Measurements from ENCODE around the gene FBXW11. TPM values are rescaled to one million over a fixed set of nuclear protein-coding genes. Genes with fewer than 3 reads are reported as not detected.

The FBXW11 gene
- total RNA-seq, 1 experiment from 2014 or later, result 85.3 TPM

DNA sequence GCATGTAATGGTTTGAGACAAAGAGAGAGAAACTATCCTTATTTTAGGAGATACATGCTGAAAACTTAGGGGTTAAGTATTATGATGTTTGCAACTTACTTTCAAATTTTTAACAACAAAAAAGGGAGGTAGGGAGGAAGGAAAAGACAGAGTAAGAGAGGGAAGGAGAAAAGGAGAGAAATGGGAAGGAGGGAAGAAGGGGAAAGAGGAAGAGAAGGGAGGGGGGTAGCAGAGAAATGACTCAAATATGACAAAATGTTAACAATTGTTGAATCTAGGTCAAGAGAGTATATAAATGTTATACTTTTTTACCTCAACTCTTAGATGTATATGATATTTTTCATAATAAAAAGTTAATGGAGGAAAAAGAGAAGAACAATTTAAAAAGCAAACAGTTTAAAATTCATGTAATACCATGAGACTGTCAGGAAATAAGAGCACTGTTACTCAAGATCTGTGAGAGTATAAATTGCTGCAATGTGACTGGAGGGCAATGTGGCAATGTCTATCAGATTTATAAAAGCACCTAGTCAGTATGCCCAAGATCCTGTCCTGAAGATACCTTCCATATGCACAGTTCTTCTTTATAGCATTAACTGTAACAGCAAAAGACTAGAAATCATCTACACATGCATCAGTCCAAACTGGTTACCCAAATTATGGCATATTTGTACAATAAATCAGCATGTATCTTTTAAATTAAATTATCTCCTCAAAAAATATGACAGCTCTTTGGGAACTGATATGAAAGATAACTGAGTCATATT, 16.3 kb downstream of the FBXW11 start:
- DNase-seq, result no peak
- Histone ChIP-seq H4K20me1 (ENCODE audit: control insufficient read depth, insufficient read depth, insufficient read length) (peaks cover 4% of the 10 kb centered on the region), H3K27ac (ENCODE audit: insufficient read length, low read depth, low read length) (no peak overlapping the region), H2BK5ac (ENCODE audit: insufficient read length, low read length) (no peak overlapping the region), H2BK20ac (ENCODE audit: low read depth, low read length, poor library complexity, severe bottlenecking) (no peak overlapping the region), H3K23ac (ENCODE audit: insufficient read length, low read depth, low read length) (no peak overlapping the region), H3K79me1 (ENCODE audit: insufficient read depth, low read depth, low read length, poor library complexity, severe bottlenecking) (no peaks in the 10 kb centered on the region), H3K9ac (ENCODE audit: extremely low read depth, insufficient read length, low read length) (no peak overlapping the region), H3K23me2 (ENCODE audit: insufficient read length, low read depth, low read length, poor library complexity, severe bottlenecking) (peaks cover under 1% of the 10 kb centered on the region), H3K4me2 (ENCODE audit: insufficient read depth, insufficient read length, low read length) (no peak overlapping the region), H3K79me2 (ENCODE audit: insufficient read depth, low read length) (peaks cover 51% of the 10 kb centered on the region; the same call in 1 of the 2 replicates), H3K4ac (ENCODE audit: low read depth, low read length) (no peak overlapping the region), H4K5ac (ENCODE audit: insufficient read length, low read depth, low read length) (no peak overlapping the region), H2BK120ac (ENCODE audit: low read depth, low read length, poor library complexity, severe bottlenecking) (no peak overlapping the region), H3K4me1 (ENCODE audit: insufficient read depth, low read length) (peaks cover 10% of the 10 kb centered on the region; the same call in 1 of the 2 replicates), H4K91ac (ENCODE audit: insufficient read length, low read depth, low read length) (no peak overlapping the region), H3K56ac (ENCODE audit: insufficient read length, low read depth, low read length) (no peak overlapping the region), H3K14ac (ENCODE audit: insufficient read depth, low read length) (no peak overlapping the region), H4K8ac (replicated peaks; ENCODE audit: insufficient read length, low read depth, low read length) (no peak overlapping the region), H3T11ph (ENCODE audit: low read length) (no peak overlapping the region), H2BK12ac (ENCODE audit: insufficient read length, low read depth, low read length) (no peak overlapping the region), H3K9me3 (ENCODE audit: control insufficient read depth, low read depth, low read length) (no peaks in the 10 kb centered on the region), H2AFZ (ENCODE audit: low read length) (no peak overlapping the region), H2AK5ac (ENCODE audit: insufficient read length, low read length) (no peak overlapping the region), H3K27me3 (ENCODE audit: insufficient read depth, low read length) (no peaks in the 10 kb centered on the region), H3K18ac (ENCODE audit: insufficient read length, low read depth, low read length) (no peak overlapping the region), H2BK15ac (ENCODE audit: low read depth, low read length) (no peak overlapping the region)
- Mint-ChIP-seq H3K4me1 (peaks cover 39 to 40% of the 10 kb centered on the region in 2 experiments), H3K27me3 (ENCODE audit: low read depth) (no peaks in the 10 kb centered on the region), H3K36me3 (ENCODE audit: insufficient read depth in 1 of 3, low read depth in 3 of 3) (peaks cover 1 to 38% (median 32%) of the 10 kb centered on the region in 3 experiments; a peak in 6 of 7 replicates), H3K9me3 (no peaks in the 10 kb centered on the region), H3K27ac (peak overlapping the region in 2 of 3 experiments; percentile 32 to 87; a peak in 2 of 7 replicates), H3K4me3 (no peak overlapping the region)
- TF ChIP-seq, protein P1, sequence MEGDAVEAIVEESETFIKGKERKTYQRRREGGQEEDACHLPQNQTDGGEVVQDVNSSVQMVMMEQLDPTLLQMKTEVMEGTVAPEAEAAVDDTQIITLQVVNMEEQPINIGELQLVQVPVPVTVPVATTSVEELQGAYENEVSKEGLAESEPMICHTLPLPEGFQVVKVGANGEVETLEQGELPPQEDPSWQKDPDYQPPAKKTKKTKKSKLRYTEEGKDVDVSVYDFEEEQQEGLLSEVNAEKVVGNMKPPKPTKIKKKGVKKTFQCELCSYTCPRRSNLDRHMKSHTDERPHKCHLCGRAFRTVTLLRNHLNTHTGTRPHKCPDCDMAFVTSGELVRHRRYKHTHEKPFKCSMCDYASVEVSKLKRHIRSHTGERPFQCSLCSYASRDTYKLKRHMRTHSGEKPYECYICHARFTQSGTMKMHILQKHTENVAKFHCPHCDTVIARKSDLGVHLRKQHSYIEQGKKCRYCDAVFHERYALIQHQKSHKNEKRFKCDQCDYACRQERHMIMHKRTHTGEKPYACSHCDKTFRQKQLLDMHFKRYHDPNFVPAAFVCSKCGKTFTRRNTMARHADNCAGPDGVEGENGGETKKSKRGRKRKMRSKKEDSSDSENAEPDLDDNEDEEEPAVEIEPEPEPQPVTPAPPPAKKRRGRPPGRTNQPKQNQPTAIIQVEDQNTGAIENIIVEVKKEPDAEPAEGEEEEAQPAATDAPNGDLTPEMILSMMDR (conservative IDR thresholded peaks at IDR 0.05), result no peak
